Central memory CD4-positive, alpha-beta T cell (primary cell): ENCODE measurements around the gene IDH2.

Experiments
- DNase-seq: peaks from one replicate; pipeline ENCODE4 v3.0.0; 2022

Gene IDH2

DNA sequence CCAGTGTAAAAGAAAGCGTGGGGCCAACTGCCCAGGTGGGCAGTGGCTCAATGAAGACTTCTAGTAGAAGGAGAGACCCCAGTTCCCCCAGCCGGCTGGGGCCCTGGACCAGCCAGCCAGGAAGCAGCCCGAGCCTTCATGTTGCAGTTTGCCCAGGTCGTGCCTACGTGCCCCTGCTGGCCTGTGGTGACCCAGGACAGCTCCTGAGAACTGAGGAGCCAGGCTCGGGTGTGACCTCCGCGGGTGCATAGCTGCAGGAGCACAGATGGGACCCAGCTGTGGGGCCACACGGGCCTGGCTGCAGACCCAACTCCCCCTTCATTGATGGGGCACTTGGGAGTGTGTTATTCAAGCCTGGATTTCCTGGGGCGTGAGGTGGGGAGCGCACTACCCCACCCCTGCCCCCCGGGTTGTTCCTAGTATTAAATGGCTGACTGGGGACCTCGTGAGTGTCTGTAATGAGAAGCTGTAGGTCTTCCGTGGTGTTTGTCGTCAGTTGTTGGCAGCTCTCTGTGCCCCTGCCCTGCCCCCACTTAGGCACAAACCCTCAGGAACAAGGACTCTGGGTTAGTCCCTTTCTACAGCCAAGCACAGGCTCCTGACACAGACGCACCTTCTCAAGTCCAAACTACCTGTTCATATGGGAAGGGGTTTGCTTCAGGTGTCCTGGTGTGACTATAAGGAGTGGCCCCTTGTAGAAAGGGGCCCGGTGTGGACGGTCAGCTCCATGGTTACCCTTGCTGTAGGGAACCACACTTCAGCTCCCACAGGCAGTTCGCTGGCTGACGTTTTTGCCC, 39.1 kb downstream of the IDH2 start:
- DNase-seq, result no peak

GRCh38 chr15:90062462-90062932, 39.8 kb downstream of the IDH2 start:
- DNase-seq, result peak; percentile 68

DNA sequence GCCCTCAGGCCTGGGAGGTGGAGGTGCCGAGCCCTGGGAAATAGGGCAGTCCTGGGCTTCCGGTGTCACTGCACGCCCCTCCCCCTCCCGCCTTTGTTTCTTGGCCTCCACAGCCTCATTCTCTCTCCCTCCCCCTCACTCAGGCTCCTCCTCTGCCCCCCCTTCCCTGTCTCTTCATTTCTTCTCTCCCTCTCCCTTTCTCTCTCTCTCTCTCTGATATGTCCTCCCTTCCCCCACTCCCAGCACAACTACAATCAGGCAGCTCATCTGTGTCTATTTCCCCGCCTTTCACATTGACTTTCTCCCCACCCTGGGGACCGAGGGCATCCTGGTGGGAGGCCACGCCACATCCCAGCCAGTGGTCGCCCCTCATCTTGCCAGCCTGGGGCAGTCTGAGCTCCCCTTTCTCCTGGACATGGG, 40.2 kb downstream of the IDH2 start:
- DNase-seq, result peak; percentile 57

DNA sequence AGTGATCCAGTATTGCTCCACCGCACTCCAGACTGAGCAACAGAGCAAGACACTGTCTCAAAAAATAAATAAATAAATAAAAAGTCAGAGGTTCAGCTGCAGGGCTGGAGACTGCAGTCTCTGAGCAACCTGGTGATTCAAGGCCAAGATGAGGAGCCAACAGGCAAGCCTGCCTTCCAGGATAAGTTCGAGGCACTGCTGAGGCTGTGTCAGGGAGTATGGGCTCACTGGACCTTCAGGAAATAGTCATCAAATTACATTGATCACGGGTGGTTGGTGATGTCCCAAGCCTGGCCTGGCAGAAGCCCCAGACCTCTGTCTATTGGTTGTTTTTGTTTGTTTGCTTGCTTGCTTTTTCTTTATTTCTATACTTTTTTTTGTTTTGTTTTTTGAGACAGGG, 41.5 kb downstream of the IDH2 start:
- no peak for DNase-seq

- peak; percentile 75 for DNase-seq
Measured at GRCh38 chr15:90059208-90059985, 42.9 kb downstream of the IDH2 start.

DNA sequence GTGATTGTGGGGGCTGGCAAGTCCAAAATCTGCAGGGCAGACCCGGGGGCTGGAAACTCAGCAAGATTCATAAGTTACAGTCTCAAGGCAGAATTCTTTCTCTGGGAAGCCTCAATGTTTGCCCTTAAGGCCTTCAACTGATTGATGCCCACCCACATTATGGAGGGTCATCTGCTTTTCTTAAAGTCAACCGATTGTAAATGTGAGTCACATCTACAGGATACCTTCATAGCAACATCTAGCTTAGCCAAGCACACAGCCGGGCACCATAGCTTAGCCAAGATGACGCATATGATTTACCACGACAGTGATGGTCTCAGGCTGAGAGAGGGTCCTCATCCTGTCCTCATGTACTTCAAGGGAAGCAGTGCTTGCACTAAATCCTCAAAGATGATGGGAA, 43.5 kb downstream of the IDH2 start:
- no peak for DNase-seq

DNA sequence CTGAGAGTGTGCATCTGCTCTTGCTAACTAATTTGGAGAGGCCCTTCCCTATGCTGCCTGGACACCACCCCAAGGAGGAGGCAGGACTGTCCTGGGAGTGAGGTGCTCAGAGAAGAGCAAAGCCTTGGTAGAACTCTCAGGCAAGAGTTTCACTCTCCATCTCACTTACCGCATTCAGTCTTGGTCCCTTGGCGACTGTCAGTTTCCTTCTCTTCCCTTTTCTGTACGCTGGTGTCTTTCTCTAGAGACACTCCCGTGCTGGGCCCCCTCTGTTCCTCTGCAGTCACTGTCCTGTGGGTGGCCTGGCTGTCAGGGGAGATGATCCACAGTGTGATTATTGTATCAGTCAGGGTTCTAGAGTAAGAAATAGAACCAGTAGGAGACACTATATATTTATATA, 44.0 kb downstream of the IDH2 start:
- DNase-seq, result no peak

DNA sequence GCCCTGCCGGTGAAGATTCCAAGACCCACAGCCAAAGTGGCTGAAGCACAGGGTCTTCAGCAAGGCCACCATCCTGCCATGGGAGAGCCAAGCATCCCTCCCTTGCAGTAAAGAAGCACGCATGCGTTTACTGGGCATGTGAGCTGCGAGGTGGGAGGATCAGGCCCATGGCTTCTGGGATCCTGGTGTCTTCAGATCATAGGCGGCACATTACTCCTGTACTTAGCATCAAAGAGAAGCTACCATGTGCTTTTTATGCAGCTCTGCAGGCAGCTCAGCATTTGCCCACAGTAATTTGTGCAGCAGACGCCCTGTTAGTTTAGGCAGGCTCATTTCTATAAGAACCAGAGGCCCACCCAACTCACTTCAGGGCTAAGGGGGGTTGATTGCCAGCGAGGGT, 45.7 kb downstream of the IDH2 start:
- DNase-seq, result no peak

GRCh38 chr15:90055182-90055581, 47.1 kb downstream of the IDH2 start:
- no peak for DNase-seq

DNA sequence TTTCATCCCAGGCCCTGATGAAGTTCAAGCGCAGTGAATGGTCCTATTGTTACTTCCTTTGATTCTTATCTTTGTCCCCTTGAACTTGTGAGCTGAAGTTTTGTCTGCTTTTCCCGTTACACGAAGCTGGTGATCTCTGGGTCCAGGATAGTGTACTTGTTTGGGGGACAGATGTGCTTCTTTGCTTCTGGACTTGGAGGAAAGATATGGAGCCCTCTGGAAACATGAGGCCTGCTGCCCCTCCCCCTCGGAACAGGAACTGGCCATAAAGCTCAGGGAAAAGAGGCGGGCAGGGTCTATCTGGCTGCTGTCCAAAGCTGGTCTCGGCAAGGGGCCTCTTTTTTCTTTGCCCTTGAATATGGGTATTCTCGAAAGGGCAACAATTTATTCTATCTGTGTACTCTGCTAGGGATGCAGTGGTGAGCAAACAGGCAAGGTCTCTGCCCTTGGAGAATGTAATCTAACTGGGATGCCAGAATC, 47.6 kb downstream of the IDH2 start:
- no peak for DNase-seq

DNA sequence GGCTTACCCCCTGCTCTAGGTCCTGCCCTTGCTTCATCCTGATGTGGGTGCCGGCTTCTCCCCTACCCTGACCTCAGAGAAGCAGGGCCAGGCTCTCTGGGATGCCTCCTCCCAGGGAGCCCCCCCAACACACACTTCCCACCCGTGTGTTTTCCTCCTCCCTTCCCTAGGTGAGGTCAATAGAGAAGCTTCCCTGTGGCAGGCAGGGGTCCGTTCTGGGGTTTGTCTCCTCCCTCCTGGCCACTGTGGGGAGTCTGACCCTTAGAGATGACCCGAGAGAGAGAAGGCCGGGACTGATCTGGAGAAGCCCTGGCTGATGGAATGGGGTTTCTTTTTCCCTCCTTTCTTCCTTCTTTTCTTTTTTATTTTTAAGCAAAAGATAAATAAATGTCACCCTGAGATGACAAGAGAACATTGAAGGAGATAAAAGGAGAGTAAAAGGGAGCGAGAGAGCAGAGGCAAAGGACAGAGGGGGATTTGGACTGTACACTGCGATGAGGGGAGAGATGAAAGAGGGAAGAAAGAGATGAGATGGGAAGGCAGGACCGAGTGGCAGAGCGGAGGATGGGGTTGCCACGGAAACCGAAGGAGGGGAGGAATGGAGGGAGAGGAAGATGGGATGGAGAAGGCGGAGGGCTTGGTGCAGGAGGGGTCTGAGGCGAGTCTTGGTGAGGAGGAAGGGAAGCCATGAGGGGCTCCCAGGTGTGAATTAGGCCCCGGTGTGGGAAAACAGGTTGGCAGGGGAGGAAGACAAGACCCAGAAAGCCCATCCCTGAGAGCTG, 48.4 kb downstream of the IDH2 start:
- no peak for DNase-seq

- DNase-seq, result no peak
Measured at GRCh38 chr15:90051874-90052273, 50.4 kb downstream of the IDH2 start.

GRCh38 chr15:90049666-90050604, 52.3 kb downstream of the IDH2 start:
- no peak for DNase-seq

DNA sequence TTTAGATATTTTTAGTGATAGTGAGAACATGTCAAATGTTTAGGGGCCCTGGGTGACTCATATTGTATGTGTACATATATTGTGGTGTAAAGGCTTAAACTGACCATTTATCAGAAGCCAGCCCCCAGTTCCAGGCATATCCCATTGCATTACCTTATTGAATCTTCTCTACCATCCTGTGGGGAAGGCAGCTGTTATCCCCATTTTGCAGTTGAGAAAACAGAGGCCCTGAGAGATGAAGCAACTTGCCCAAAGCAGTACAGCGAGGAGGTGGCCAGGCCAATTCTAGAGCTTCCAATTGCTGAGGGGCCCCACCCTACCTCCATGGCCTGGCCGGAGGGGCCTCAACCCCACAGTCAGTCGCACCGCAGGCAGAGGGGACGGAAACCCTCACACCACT, 53.2 kb downstream of the IDH2 start:
- DNase-seq, result no peak

DNA sequence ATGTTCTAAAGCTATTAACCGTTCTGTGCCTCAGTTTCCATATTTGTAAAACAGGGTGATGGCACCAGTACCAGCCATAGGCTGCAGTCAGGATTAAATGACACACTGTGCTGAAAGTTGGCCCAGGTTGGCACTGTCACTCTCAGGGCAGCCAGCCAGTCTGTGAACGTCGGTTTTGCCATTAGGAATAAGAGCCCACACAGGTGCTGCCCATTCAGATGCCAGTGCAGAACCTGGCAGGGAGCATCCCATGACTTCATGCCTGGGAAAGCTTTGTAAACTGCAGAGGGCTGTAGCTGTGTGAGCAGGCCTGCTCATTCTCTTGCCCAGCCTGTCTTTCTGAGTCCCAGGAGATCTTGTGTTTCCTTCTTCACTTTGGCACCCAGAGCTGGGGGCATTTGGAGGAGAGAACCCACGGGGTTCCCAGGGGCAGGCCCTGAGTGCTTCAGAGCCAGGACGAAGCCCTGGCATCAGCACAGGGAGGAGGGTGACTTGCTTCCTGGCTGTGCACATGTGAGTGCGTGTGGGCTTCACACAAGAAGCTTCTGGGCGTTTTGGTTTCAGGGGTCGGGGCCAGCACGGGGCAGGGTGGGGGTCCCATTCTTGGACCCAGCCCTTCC, 54.2 kb downstream of the IDH2 start:
- no peak for DNase-seq

GRCh38 chr15:90046911-90047392, 55.3 kb downstream of the IDH2 start:
- DNase-seq, result no peak

- DNase-seq, result no peak
Measured at GRCh38 chr15:90046289-90046688, 56.0 kb downstream of the IDH2 start.

DNA sequence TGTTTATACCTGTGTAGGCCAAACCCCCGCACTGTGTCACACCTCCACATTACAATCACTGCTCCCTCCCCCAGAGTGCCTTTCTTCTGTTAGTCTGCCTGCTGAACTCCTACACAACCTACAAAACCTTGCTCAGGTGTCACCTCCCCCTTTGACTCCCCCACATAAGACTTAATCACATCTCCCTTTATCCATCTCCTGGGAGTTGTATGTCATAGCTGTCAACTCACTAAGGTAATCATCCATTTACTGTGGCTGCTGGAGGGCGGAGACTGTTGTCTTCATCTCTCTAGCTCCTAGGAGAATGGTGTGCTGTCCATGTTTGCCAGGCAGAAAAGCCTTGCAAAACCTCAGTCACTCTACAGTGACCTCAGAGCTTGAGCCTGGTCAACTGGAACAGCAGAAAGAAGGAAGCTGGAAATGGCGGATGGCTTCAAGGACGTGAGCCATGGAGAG, 57.3 kb downstream of the IDH2 start:
- no peak for DNase-seq

DNA sequence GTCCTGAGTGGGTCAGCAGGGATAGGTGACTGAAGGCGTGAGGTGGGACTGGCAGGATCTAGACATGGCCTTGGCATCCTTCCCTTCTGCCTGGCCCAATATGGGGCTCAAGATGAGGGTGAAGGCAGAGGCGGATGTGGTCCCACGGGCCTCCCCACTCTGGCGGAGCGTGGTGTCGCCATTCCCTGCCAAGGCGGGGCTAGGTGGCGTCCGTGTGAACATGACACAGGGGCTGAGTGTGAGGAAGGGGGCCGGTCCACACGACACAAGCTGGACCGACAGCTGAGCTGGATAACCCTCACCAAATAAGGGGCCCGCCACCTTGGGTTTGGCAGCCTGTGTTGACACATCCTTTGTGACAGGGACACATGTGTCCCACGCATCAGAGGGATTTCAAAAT, 58.1 kb downstream of the IDH2 start:
- no peak for DNase-seq

- no peak for DNase-seq
Measured at GRCh38 chr15:90043530-90044010, 58.7 kb downstream of the IDH2 start.
